K562 (cell line): ENCODE results near the gene TJP2. TPM values are rescaled to one million over a fixed set of nuclear protein-coding genes. Genes with fewer than 3 reads are reported as not detected.

Source experiments
- ASH1L ChIP-seq: fragments of 450-650 bp; IDR thresholded peaks from 2 replicates; pipeline ENCODE4 v1.6.1; 2018; ENCODE audit warnings: borderline replicate concordance, mild to moderate bottlenecking, low read depth; ENCODE audit not compliant: partially characterized antibody
- CHD4 ChIP-seq: fragments of 200-600 bp; sonication (generic); IDR thresholded peaks from 3 replicates; pipeline ENCODE4 v1.6.1; 2012; ENCODE audit warnings: low read depth, mild to moderate bottlenecking, mixed read lengths, low read length, inconsistent platforms; ENCODE audit not compliant: insufficient read depth, insufficient replicate concordance, poor library complexity, severe bottlenecking
- FOXK2 ChIP-seq, 2 experiments: fragments of 450-650 bp; IDR thresholded peaks in 1 of 2; conservative IDR thresholded peaks in 1 of 2; 2 replicates each; pipeline ENCODE4 v1.6.1; 2016; ENCODE audit warnings: low read depth in 2 of 2, mild to moderate bottlenecking in 1 of 2
- GATAD2B ChIP-seq: fragments of 450-650 bp; IDR thresholded peaks from 2 replicates; pipeline ENCODE4 v1.6.1; 2017; ENCODE audit warnings: mild to moderate bottlenecking, borderline replicate concordance
- HDAC8 ChIP-seq: fragments of 450-650 bp; IDR thresholded peaks from 2 replicates; pipeline ENCODE4 v1.6.1; 2016; ENCODE audit warnings: mild to moderate bottlenecking, missing genetic modification characterization, moderate library complexity, missing compliant biosample characterization
- ILK ChIP-seq: fragments of 450-650 bp; IDR thresholded peaks from 2 replicates; pipeline ENCODE4 v1.6.1; 2016; ENCODE audit warnings: missing genetic modification characterization, low read depth, mild to moderate bottlenecking, missing compliant biosample characterization, moderate library complexity, borderline replicate concordance
- JUND ChIP-seq, 2 experiments: IDR thresholded peaks; 2 replicates in 1 of 2; 3 replicates in 1 of 2; pipeline ENCODE4 v1.6.1; 2011; ENCODE audit warnings: borderline replicate concordance in 2 of 2, low read depth in 2 of 2, low read length in 2 of 2, improper control_type of control experiment in 1 of 2, missing biosample characterization in 1 of 2, missing genetic modification characterization in 1 of 2, missing genetic modification reagents in 1 of 2
- MAFG ChIP-seq: fragments of 450-650 bp; conservative IDR thresholded peaks from 2 replicates; pipeline ENCODE4 v1.6.1; 2016; ENCODE audit warnings: missing genetic modification characterization, missing compliant biosample characterization
- MEIS2 ChIP-seq: fragments of 450-650 bp; IDR thresholded peaks from 2 replicates; pipeline ENCODE4 v1.6.1; 2014; ENCODE audit warnings: mild to moderate bottlenecking; ENCODE audit not compliant: partially characterized antibody
- SMAD4 ChIP-seq: fragments of 250-450 bp; sonication (Bioruptor Pico); conservative IDR thresholded peaks from 2 replicates; pipeline ENCODE4 v1.8.0; 2021; ENCODE audit warnings: inconsistent platforms, mild to moderate bottlenecking, moderate library complexity
- SMARCA5 ChIP-seq: fragments of 450-650 bp; IDR thresholded peaks from 2 replicates; pipeline ENCODE4 v1.6.1; 2016
- TRIM24 ChIP-seq, 2 experiments: fragments of 450-650 bp; IDR thresholded peaks; 2 replicates each; pipeline ENCODE4 v1.6.1; 2016
- WHSC1 ChIP-seq: IDR thresholded peaks from one replicate; pipeline ENCODE4 v1.6.1; 2012; ENCODE audit warnings: low read length, control low read depth, inconsistent platforms
- ZNF146 ChIP-seq: IDR thresholded peaks from one replicate; pipeline ENCODE4 v1.6.1; 2018; ENCODE audit warnings: missing compliant biosample characterization; ENCODE audit not compliant: unreplicated experiment
- ZNF197 ChIP-seq: fragments of 200-800 bp; sonication (Bioruptor generic); IDR thresholded peaks from 2 replicates; pipeline ENCODE4 v1.6.1; 2016; ENCODE audit warnings: low read depth, missing genetic modification characterization, missing compliant biosample characterization
- ZNF316 ChIP-seq: fragments of 450-650 bp; IDR thresholded peaks from 2 replicates; pipeline ENCODE4 v1.6.1; 2016
- polyA plus RNA-seq, 8 experiments: library from polyadenylated mRNA; depleted of rRNA in 4 of 8; stranded (reverse) in 5 of 8; unstranded in 3 of 8; fragments of >200 nt; fragmentation: Nextera tagmentation in 2 of 8; fragmentation: Illumina TruSeq in 1 of 8; extraction: Ambion mirVana in 2 of 8; extraction: Trizol in 1 of 8; gene quantifications; 2 replicates each; pipeline versions ENCODE4 v1.2.1 to v1.2.3, GENCODE V29; 2011 to 2014; ENCODE audit warnings: inconsistent platforms in 1 of 8, missing spikeins in 1 of 8
- total RNA-seq, 7 experiments: library from RNA; depleted of rRNA in 6 of 7; stranded (reverse); fragments of >200 nt in 6 of 7; fragmentation: Illumina TruSeq in 2 of 7; extraction: Trizol in 2 of 7; gene quantifications; 2 replicates each; pipeline versions ENCODE4 v1.2.1 to v1.2.3, GENCODE V29; 2011 to 2021; ENCODE audit warnings: low replicate concordance in 1 of 7
- TF ChIP-seq, protein P1 (sequence below): fragments of 250-450 bp; sonication (Bioruptor Pico); IDR thresholded peaks from 2 replicates; pipeline ENCODE4 v1.8.0; 2022; ENCODE audit warnings: inconsistent platforms, mild to moderate bottlenecking, moderate library complexity, borderline replicate concordance
- TF ChIP-seq, protein P2 (sequence below): fragments of 250-450 bp; sonication (Bioruptor Pico); IDR thresholded peaks from 2 replicates; pipeline ENCODE4 v1.5.0; 2021
- TF ChIP-seq, protein P3 (sequence below): fragments of 250-450 bp; sonication (Bioruptor Pico); IDR thresholded peaks from 2 replicates; pipeline ENCODE4 v1.8.0; 2022; ENCODE audit warnings: moderate library complexity, mild to moderate bottlenecking, inconsistent platforms
- TF ChIP-seq, protein P4 (sequence below): sonication (generic); formaldehyde crosslinking; IDR thresholded peaks from 2 replicates; pipeline ENCODE4 v1.9.0; 2022; ENCODE audit warnings: mild to moderate bottlenecking, missing genetic modification reagents

Gene TJP2
- total and polyA plus RNA-seq, 9 of the 15 experiments (the other 6 are each of a cell fraction or from before 2014, with no cell fraction given) = 4.0 to 24.1 (median 16.8) TPM

DNA sequence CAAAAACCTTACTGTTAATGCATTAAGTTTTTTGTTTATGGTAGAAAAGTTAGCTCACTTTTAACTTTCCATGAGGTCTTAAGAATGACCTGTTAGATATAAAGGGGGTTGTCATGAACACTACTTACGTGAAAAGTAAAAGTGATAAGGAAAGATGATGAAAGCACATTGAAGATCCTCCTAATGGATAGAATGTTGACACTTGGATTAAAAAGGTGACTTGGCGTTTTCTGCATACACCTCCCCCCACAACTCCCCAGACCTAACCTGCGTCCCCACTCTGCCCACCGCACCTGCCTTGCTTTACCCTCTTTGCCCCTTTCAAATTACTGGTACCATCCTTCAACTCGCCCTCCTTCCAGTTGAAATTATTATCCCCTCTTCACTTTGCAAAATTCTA, 32.0 kb downstream of the TJP2 start (continued):
- no peak for TF ChIP-seq HDAC8
- TF ChIP-seq ZNF197 (CRISPR knock-in tag) = no peak
- TF ChIP-seq ASH1L = no peak
- TF ChIP-seq SMAD4 (CRISPR knock-in tag) = no peak
- no peak for TF ChIP-seq WHSC1
- TF ChIP-seq, protein P1, sequence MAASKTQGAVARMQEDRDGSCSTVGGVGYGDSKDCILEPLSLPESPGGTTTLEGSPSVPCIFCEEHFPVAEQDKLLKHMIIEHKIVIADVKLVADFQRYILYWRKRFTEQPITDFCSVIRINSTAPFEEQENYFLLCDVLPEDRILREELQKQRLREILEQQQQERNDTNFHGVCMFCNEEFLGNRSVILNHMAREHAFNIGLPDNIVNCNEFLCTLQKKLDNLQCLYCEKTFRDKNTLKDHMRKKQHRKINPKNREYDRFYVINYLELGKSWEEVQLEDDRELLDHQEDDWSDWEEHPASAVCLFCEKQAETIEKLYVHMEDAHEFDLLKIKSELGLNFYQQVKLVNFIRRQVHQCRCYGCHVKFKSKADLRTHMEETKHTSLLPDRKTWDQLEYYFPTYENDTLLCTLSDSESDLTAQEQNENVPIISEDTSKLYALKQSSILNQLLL (CRISPR knock-in tag) = no peak
- TF ChIP-seq CHD4 = no peak
- TF ChIP-seq TRIM24 (IDR thresholded peaks at IDR 0.05) = peak in 1 of 2 experiments; percentile 58; a peak in 1 of 4 replicates
- TF ChIP-seq SMARCA5 = no peak
- peak; percentile 28; the same call in 1 of the 2 replicates for TF ChIP-seq GATAD2B
- TF ChIP-seq, protein P2, sequence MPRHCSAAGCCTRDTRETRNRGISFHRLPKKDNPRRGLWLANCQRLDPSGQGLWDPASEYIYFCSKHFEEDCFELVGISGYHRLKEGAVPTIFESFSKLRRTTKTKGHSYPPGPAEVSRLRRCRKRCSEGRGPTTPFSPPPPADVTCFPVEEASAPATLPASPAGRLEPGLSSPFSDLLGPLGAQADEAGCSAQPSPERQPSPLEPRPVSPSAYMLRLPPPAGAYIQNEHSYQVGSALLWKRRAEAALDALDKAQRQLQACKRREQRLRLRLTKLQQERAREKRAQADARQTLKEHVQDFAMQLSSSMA = no peak
- TF ChIP-seq MEIS2 = peak; percentile 10
- TF ChIP-seq MAFG (tag) = peak; percentile 72
- TF ChIP-seq, protein P3, sequence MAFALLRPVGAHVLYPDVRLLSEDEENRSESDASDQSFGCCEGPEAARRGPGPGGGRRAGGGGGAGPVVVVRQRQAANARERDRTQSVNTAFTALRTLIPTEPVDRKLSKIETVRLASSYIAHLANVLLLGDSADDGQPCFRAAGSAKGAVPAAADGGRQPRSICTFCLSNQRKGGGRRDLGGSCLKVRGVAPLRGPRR (CRISPR knock-in tag) = no peak
- no peak for TF ChIP-seq ZNF146 (CRISPR knock-in tag)
- peak; percentile 89 for TF ChIP-seq ZNF316
- TF ChIP-seq JUND (IDR thresholded peaks at IDR 0.05; ENCODE audit: borderline replicate concordance, low read depth, low read length) = peak; percentile 24; the same call in 1 of the 2 replicates
- peak; percentile 13; the same call in 1 of the 3 replicates for TF ChIP-seq JUND (tag; IDR thresholded peaks at IDR 0.05; ENCODE audit: borderline replicate concordance, low read depth, low read length)
- TF ChIP-seq FOXK2 (conservative IDR thresholded peaks at IDR 0.05 in 1 of 2, IDR thresholded peaks at IDR 0.05 in 1 of 2; ENCODE audit: low read depth in 2 of 2) = no peak
- TF ChIP-seq ILK (tag) = no peak
- TF ChIP-seq, protein P4, sequence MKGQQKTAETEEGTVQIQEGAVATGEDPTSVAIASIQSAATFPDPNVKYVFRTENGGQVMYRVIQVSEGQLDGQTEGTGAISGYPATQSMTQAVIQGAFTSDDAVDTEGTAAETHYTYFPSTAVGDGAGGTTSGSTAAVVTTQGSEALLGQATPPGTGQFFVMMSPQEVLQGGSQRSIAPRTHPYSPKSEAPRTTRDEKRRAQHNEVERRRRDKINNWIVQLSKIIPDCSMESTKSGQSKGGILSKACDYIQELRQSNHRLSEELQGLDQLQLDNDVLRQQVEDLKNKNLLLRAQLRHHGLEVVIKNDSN (CRISPR knock-in tag) = no peak
